PC-3 (cell line): ENCODE measurements around the gene ZEB1.

ENCODE experiments used
- EZH2 ChIP-seq: fragments of 300-600 bp; sonication (generic); IDR thresholded peaks from one replicate; pipeline ENCODE4 v1.6.1; 2017; ENCODE audit warnings: antibody characterized with exemption, mild to moderate bottlenecking, low read length; ENCODE audit not compliant: unreplicated experiment
- EZH2phosphoT487 ChIP-seq: fragments of 300-600 bp; sonication (generic); IDR thresholded peaks from 2 replicates; pipeline ENCODE4 v1.6.1; 2018; ENCODE audit warnings: mild to moderate bottlenecking, antibody characterized with exemption, low read length, borderline replicate concordance
- TF ChIP-seq, protein P1 (sequence below): fragments of 300-600 bp; sonication (generic); conservative IDR thresholded peaks from 2 replicates; pipeline ENCODE4 v1.5.1; 2017; ENCODE audit warnings: antibody characterized with exemption, low read depth, mild to moderate bottlenecking, low read length

DNA sequence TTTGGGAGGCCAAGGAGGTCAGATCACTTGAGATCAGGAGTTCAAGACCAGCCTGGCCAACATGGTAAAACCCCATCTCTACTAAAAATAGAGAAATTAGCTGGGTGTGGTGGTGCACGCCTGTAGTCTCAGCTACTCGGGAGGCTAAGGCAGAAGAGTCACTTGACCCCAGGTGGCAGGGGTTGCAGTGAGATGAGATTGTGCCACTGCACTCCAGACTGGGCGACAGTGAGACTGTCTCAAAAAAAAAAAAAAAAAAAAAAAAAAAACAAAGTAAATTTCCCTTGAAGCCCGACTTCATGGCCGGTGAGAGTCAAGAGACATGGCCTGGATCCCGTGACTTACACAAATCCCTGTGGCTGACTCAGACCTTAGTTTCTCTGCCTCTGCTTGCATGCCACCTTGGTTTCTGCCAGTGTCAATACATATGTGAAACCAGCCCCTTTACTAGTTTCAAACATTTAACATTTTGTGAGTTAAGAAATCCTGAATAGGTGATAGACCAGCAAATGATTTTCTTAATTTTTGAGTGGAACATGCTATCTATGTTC lies 62.8 kb downstream of the ZEB1 start:
- TF ChIP-seq EZH2phosphoT487 (no peak), EZH2 (no peak)
- TF ChIP-seq, protein P1, sequence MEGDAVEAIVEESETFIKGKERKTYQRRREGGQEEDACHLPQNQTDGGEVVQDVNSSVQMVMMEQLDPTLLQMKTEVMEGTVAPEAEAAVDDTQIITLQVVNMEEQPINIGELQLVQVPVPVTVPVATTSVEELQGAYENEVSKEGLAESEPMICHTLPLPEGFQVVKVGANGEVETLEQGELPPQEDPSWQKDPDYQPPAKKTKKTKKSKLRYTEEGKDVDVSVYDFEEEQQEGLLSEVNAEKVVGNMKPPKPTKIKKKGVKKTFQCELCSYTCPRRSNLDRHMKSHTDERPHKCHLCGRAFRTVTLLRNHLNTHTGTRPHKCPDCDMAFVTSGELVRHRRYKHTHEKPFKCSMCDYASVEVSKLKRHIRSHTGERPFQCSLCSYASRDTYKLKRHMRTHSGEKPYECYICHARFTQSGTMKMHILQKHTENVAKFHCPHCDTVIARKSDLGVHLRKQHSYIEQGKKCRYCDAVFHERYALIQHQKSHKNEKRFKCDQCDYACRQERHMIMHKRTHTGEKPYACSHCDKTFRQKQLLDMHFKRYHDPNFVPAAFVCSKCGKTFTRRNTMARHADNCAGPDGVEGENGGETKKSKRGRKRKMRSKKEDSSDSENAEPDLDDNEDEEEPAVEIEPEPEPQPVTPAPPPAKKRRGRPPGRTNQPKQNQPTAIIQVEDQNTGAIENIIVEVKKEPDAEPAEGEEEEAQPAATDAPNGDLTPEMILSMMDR: no peak
